A673 (cell line): ENCODE results near the gene PRKCB.

Experiments used
- EZH2 ChIP-seq: fragments of 200-600 bp; sonication (generic); IDR thresholded peaks from 2 replicates; pipeline ENCODE4 v1.6.1; 2017; ENCODE audit warnings: borderline replicate concordance, low read depth, mild to moderate bottlenecking, mixed read lengths, antibody characterized with exemption, low read length; ENCODE audit not compliant: poor library complexity, severe bottlenecking
- TF ChIP-seq, protein P1 (sequence below): fragments of 300-800, 200-600 bp; sonication (generic); conservative IDR thresholded peaks from 2 replicates; pipeline ENCODE4 v1.5.1; 2017; ENCODE audit warnings: low read depth, mild to moderate bottlenecking, antibody characterized with exemption, low read length, moderate library complexity, mixed read lengths

DNA sequence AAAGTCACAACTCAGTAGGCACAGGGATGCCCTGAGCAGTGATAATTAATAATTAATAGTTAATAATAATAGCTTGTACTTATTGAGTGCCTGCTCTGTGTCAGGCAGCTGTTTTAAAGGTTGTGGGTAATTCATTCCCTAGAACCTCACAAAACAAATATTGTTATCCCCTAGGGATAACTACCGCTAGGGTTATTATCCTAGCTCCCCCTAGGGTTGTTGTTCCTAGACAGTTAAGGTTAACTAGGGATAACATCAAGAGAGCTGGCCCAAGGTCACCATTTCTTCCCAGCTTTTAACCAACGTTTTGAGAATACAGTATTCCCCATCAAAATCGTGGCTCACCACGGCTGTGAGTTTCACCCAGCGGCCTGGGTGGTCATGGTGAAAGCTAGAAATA is 180.1 kb downstream of the PRKCB start:
- TF ChIP-seq, protein P1, sequence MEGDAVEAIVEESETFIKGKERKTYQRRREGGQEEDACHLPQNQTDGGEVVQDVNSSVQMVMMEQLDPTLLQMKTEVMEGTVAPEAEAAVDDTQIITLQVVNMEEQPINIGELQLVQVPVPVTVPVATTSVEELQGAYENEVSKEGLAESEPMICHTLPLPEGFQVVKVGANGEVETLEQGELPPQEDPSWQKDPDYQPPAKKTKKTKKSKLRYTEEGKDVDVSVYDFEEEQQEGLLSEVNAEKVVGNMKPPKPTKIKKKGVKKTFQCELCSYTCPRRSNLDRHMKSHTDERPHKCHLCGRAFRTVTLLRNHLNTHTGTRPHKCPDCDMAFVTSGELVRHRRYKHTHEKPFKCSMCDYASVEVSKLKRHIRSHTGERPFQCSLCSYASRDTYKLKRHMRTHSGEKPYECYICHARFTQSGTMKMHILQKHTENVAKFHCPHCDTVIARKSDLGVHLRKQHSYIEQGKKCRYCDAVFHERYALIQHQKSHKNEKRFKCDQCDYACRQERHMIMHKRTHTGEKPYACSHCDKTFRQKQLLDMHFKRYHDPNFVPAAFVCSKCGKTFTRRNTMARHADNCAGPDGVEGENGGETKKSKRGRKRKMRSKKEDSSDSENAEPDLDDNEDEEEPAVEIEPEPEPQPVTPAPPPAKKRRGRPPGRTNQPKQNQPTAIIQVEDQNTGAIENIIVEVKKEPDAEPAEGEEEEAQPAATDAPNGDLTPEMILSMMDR, result peak; percentile 33; the same call in 1 of the 2 replicates
- TF ChIP-seq EZH2, result no peak
